GM23338 (cell line): Measurements from ENCODE around the gene TMEM59L. TPM values are rescaled to one million over a fixed set of nuclear protein-coding genes. Genes with fewer than 3 reads are reported as not detected.

Experiments
- ATAC-seq: fragments of 200-7000 bp; cut with Tn5 transposase; 3 replicates; pipeline ENCODE4 v1.9.1; 2020
- DNase-seq: peaks from one replicate; pipeline ENCODE4 v3.0.0-alpha.2; 2015; ENCODE audit warnings: low spot score
- H2AFZ ChIP-seq: fragments of 200-600 bp; sonication (generic); 2 replicates; pipeline ENCODE4 v1.8.0; 2016; ENCODE audit warnings: antibody characterized with exemption, mild to moderate bottlenecking, moderate library complexity
- H3F3A ChIP-seq: fragments of 200-600 bp; sonication (generic); replicated peaks from 2 replicates; pipeline ENCODE4 v1.8.0; 2017; ENCODE audit warnings: antibody characterized with exemption, mixed run types, low read depth
- H3K27ac ChIP-seq: fragments of 200-600 bp; sonication (generic); 2 replicates; pipeline ENCODE4 v1.6.1; 2016; ENCODE audit warnings: low read depth
- H3K27me3 ChIP-seq: fragments of 200-600 bp; sonication (generic); 2 replicates; pipeline ENCODE4 v1.8.0; 2016; ENCODE audit warnings: mild to moderate bottlenecking, mixed run types, moderate library complexity; ENCODE audit not compliant: insufficient read depth
- H3K36me3 ChIP-seq: fragments of 200-600 bp; sonication (generic); 2 replicates; pipeline ENCODE4 v1.8.0; 2016; ENCODE audit warnings: mild to moderate bottlenecking; ENCODE audit not compliant: insufficient read depth
- H3K4me1 ChIP-seq: fragments of 200-600 bp; sonication (generic); 2 replicates; pipeline ENCODE4 v1.8.0; 2016; ENCODE audit warnings: mild to moderate bottlenecking, moderate library complexity; ENCODE audit not compliant: insufficient read depth
- H3K4me2 ChIP-seq: fragments of 200-600 bp; sonication (generic); 2 replicates; pipeline ENCODE4 v1.7.1; 2017; ENCODE audit warnings: mixed run types
- H3K4me3 ChIP-seq: fragments of 200-600 bp; sonication (generic); 2 replicates; pipeline ENCODE4 v1.6.1; 2016; ENCODE audit warnings: mixed run types
- H3K79me2 ChIP-seq: fragments of 200-600 bp; sonication (generic); replicated peaks from 2 replicates; pipeline ENCODE4 v1.8.0; 2017; ENCODE audit warnings: mild to moderate bottlenecking; ENCODE audit not compliant: insufficient read depth
- H3K9me2 ChIP-seq: fragments of 200-600 bp; sonication (generic); 2 replicates; pipeline ENCODE4 v1.8.0; 2017; ENCODE audit not compliant: insufficient read depth
- H4K20me1 ChIP-seq: fragments of 200-600 bp; sonication (generic); replicated peaks from 2 replicates; pipeline ENCODE4 v1.8.0; 2017; ENCODE audit warnings: mild to moderate bottlenecking; ENCODE audit not compliant: insufficient read depth
- H3K27ac Mint-ChIP-seq: 2 replicates; pipeline ENCODE4 v1.8.0; 2020; ENCODE audit warnings: inconsistent platforms, mild to moderate bottlenecking, moderate library complexity, mixed read lengths
- H3K27me3 Mint-ChIP-seq: 3 replicates; pipeline ENCODE4 v1.8.0; 2022; ENCODE audit warnings: low read depth, mild to moderate bottlenecking, moderate library complexity, mixed read lengths, inconsistent platforms; ENCODE audit not compliant: insufficient read depth, poor library complexity
- H3K36me3 Mint-ChIP-seq: 3 replicates; pipeline ENCODE4 v1.8.0; 2021; ENCODE audit warnings: low read depth, mild to moderate bottlenecking, inconsistent platforms, moderate library complexity, mixed read lengths
- H3K4me1 Mint-ChIP-seq: 3 replicates; pipeline ENCODE4 v1.8.0; 2020; ENCODE audit warnings: mild to moderate bottlenecking, inconsistent platforms, mixed read lengths
- H3K4me3 Mint-ChIP-seq: 3 replicates; pipeline ENCODE4 v1.8.0; 2021; ENCODE audit warnings: moderate library complexity, mild to moderate bottlenecking, inconsistent platforms, mixed read lengths
- H3K9me3 Mint-ChIP-seq: 3 replicates; pipeline ENCODE4 v1.8.0; 2020; ENCODE audit warnings: moderate library complexity, mild to moderate bottlenecking, inconsistent platforms, mixed read lengths
- CREB1 ChIP-seq: fragments of 250-450 bp; sonication (Bioruptor Pico); IDR thresholded peaks from 2 replicates; pipeline ENCODE4 v1.5.0; 2020; ENCODE audit warnings: low read depth, mild to moderate bottlenecking, moderate library complexity
- CTCF ChIP-seq, 2 experiments: fragments of 200-600 bp in 1 of 2; sonication (generic) in 1 of 2; conservative IDR thresholded peaks; 2 replicates each; pipeline versions ENCODE4 v1.5.1 to v1.6.1; 2016 to 2017; ENCODE audit warnings: antibody characterized with exemption in 2 of 2, low read depth in 2 of 2, mild to moderate bottlenecking in 2 of 2, moderate library complexity in 1 of 2
- ETS1 ChIP-seq: IDR thresholded peaks from 2 replicates; pipeline ENCODE4 v1.6.1; 2016; ENCODE audit warnings: antibody characterized with exemption
- EZH2 ChIP-seq: fragments of 200-600 bp; sonication (generic); IDR thresholded peaks from one replicate; pipeline ENCODE4 v1.8.0; 2017; ENCODE audit warnings: antibody characterized with exemption, mild to moderate bottlenecking, low read depth; ENCODE audit not compliant: unreplicated experiment
- EZH2phosphoT487 ChIP-seq: fragments of 200-600 bp; sonication (generic); IDR thresholded peaks from one replicate; pipeline ENCODE4 v1.8.1; 2018; ENCODE audit warnings: antibody characterized with exemption; ENCODE audit not compliant: unreplicated experiment
- JUNB ChIP-seq: IDR thresholded peaks from one replicate; pipeline ENCODE4 v1.6.1; 2016; ENCODE audit warnings: antibody characterized with exemption; ENCODE audit not compliant: unreplicated experiment
- NANOG ChIP-seq: IDR thresholded peaks from 2 replicates; pipeline ENCODE4 v1.6.1; 2016; ENCODE audit warnings: antibody characterized with exemption, borderline replicate concordance
- POLR2AphosphoS5 ChIP-seq: IDR thresholded peaks from 2 replicates; pipeline ENCODE4 v1.6.1; 2016; ENCODE audit warnings: antibody characterized with exemption, low read depth
- REST ChIP-seq: IDR thresholded peaks from one replicate; pipeline ENCODE4 v1.6.1; 2018; ENCODE audit warnings: antibody characterized with exemption; ENCODE audit not compliant: unreplicated experiment
- STAT1 ChIP-seq: IDR thresholded peaks from one replicate; pipeline ENCODE4 v1.6.1; 2016; ENCODE audit warnings: antibody characterized with exemption; ENCODE audit not compliant: unreplicated experiment
- ZNF114 ChIP-seq: fragments of 250-450 bp; sonication (Bioruptor Pico); IDR thresholded peaks from 2 replicates; pipeline ENCODE4 v1.5.0; 2020; ENCODE audit warnings: mild to moderate bottlenecking, moderate library complexity
- ZNF331 ChIP-seq: fragments of 250-450 bp; sonication (Bioruptor Pico); IDR thresholded peaks from 2 replicates; pipeline ENCODE4 v1.5.0; 2020; ENCODE audit warnings: low read depth, mild to moderate bottlenecking, moderate library complexity
- ZNF462 ChIP-seq: fragments of 250-450 bp; sonication (Bioruptor Pico); IDR thresholded peaks from 2 replicates; pipeline ENCODE4 v1.5.0; 2020; ENCODE audit warnings: mild to moderate bottlenecking, moderate library complexity
- polyA plus RNA-seq: library from polyadenylated mRNA; unstranded; fragments of >200 nt; fragmentation: Nextera tagmentation; extraction: Ambion mirVana; gene quantifications from 2 replicates; pipeline ENCODE4 v1.2.1, GENCODE V29; 2016
- total RNA-seq: library from RNA; depleted of rRNA; stranded (reverse); fragments of >200 nt; shearing (Covaris generic); gene quantifications from 2 replicates; pipeline ENCODE4 v1.2.3, GENCODE V29; 2014

The TMEM59L gene
- total and polyA plus RNA-seq, 2 experiments from 2014 or later, result 9.8 to 15.7 TPM

- no peaks in the 10 kb centered on the region; the same call in 1 of the 2 replicates for H4K20me1 ChIP-seq
- no peaks in the 10 kb centered on the region; the same call in 2 of the 3 replicates for H3K36me3 Mint-ChIP-seq
- H3K27me3 ChIP-seq, result no peaks in the 10 kb centered on the region
- 0 out of 2 replicates have a peak, but pooled peaks cover 6% of the 10 kb centered on the region for H3K9me2 ChIP-seq
- 0 out of 2 replicates have a peak, but pooled peaks cover 4% of the 10 kb centered on the region for H3K79me2 ChIP-seq
- TF ChIP-seq POLR2AphosphoS5, result no peak
- no peak for TF ChIP-seq REST
- TF ChIP-seq ZNF462, result no peak
- TF ChIP-seq ZNF331 (CRISPR knock-in tag), result no peak
- no peak for TF ChIP-seq CREB1
- TF ChIP-seq CTCF (conservative IDR thresholded peaks at IDR 0.05; ENCODE audit: low read depth in 2 of 2), result no peak
- TF ChIP-seq EZH2phosphoT487, result no peak
- TF ChIP-seq NANOG, result no peak
- no peak for TF ChIP-seq JUNB
- no peak for TF ChIP-seq STAT1
- TF ChIP-seq ETS1, result no peak
- TF ChIP-seq ZNF114 (CRISPR knock-in tag), result no peak
- no peak for TF ChIP-seq EZH2
- no peak overlapping the region for H2AFZ ChIP-seq
- H3K27ac ChIP-seq, result no peak overlapping the region
- H3K36me3 ChIP-seq, result no peaks in the 10 kb centered on the region
- H3K9me3 Mint-ChIP-seq, result no peaks in the 10 kb centered on the region; the same call in 1 of the 3 replicates
- H3K4me1 ChIP-seq, result peaks cover 9% of the 10 kb centered on the region; the same call in 1 of the 2 replicates
- no peak overlapping the region for H3K4me2 ChIP-seq
- no peak for ATAC-seq
- H3K27ac Mint-ChIP-seq, result no peak overlapping the region; the same call in 1 of the 2 replicates
- no peak overlapping the region for H3K4me3 Mint-ChIP-seq
- H3K4me3 ChIP-seq, result no peak overlapping the region
- DNase-seq, result no peak
- H3K27me3 Mint-ChIP-seq, result peaks cover 12% of the 10 kb centered on the region
- peaks cover 3% of the 10 kb centered on the region; the same call in 1 of the 2 replicates for H3F3A ChIP-seq
- H3K4me1 Mint-ChIP-seq, result peaks cover 30% of the 10 kb centered on the region
Observed at GRCh38 chr19:18651733-18652132, 39.1 kb downstream of the TMEM59L start.
